ENCODE results near the gene SLC17A9.
A peak's percentile ranks its signal among the peaks of the same experiment; 100 is the strongest.

Gene SLC17A9

DNA sequence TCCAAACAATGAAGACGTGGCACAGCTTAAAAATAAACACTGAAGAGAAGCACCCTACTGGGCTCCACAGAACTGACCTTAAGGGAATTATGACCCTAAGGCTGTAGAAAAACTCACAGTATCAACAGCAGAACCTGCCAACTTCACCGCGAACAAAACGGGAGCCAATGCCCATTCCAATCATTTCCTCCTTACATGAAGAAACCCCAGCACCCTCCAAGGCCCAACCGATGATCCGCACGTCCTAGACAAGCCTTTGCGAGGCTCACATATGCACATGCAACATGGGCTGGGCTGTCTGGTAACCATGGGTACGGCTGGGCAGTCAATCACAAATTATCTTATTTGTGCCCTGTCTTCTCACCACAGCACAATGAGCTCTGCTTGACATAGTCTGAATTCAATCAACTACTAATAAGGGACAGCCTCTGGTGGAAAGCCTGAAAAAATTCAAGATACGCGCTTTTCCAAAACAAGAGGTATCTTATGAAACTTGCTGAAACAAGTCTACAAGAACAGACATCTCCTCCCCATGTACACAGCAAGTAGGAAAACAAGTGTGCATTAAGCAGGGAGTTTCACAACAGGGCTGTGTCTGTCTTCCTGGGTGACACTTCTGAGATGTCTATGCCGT lies 27.9 kb upstream of the SLC17A9 start:
- TF ChIP-seq CTCF (IDR thresholded peaks at IDR 0.05; ENCODE audit: low read depth, low read length), result no peak
- no peak for DNase-seq
- H3K4me3 ChIP-seq (ENCODE audit: low read depth, low read length), result peak overlapping the region; percentile 97
- no peaks in the 10 kb centered on the region for H3K36me3 ChIP-seq
- no peaks in the 10 kb centered on the region for H3K9me3 ChIP-seq
- H3K4me1 ChIP-seq, result peaks cover 16% of the 10 kb centered on the region
- no peaks in the 10 kb centered on the region for H3K27me3 ChIP-seq

- TF ChIP-seq CTCF (IDR thresholded peaks at IDR 0.05; ENCODE audit: low read depth, low read length), result no peak
- peak overlapping the region; percentile 97 for H3K4me3 ChIP-seq (ENCODE audit: low read depth, low read length)
- H3K36me3 ChIP-seq, result no peaks in the 10 kb centered on the region
- H3K4me1 ChIP-seq, result peaks cover 16% of the 10 kb centered on the region
- no peak for DNase-seq
- no peaks in the 10 kb centered on the region for H3K27me3 ChIP-seq
- H3K9me3 ChIP-seq, result no peaks in the 10 kb centered on the region
Observed at GRCh38 chr20:62925076-62925419, 27.5 kb upstream of the SLC17A9 start.

GRCh38 chr20:62925420-62926228 lies 26.9 kb upstream of the SLC17A9 start:
- Histone ChIP-seq H3K4me1 (peaks cover 16% of the 10 kb centered on the region), H3K27me3 (no peaks in the 10 kb centered on the region), H3K36me3 (0 out of 2 replicates have a peak, but pooled peaks cover under 1% of the 10 kb centered on the region), H3K4me3 (ENCODE audit: low read depth, low read length) (peak overlapping the region; percentile 97), H3K9me3 (no peaks in the 10 kb centered on the region)
- no peak for TF ChIP-seq CTCF (IDR thresholded peaks at IDR 0.05; ENCODE audit: low read depth, low read length)
- no peak for DNase-seq

GRCh38 chr20:62926229-62927127 lies 26.0 kb upstream of the SLC17A9 start, which contains the start of gene DIDO1:
Gene DIDO1, minus strand, starts transcription at chr20:62926505.
- peak; percentile 52 for TF ChIP-seq CTCF (IDR thresholded peaks at IDR 0.05; ENCODE audit: low read depth, low read length)

DNA sequence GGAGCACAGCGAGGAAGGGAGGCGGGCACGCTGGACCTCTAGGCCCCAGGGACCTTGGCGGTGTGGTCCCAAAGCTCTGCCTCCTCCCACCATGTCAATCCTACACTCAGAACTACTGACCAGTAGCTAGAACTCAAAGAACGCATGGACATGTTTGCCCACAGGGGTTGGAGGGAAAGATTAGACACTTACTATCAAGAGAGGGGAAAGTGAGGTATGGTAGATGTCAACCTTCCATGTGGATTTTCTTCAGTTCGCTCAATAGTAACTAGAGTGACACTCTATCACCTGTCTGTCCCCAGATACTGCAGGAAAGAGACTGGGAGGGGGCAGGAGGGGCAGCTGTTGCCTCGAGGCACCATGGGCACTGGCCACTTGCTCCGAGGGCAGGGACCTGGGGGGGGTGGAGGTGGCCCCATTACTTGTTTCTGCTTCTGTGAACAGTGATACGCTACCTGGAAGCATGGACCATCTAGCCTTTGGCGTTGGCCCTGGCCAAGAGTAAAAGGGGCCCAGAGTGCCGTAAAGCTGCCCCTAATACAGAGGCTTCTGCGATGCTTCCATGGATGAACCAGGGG lies 25.3 kb upstream of the SLC17A9 start:
- no peak for TF ChIP-seq CTCF (IDR thresholded peaks at IDR 0.05; ENCODE audit: low read depth, low read length)
- Histone ChIP-seq H3K27me3 (no peaks in the 10 kb centered on the region), H3K4me1 (peaks cover 11% of the 10 kb centered on the region; the same call in 1 of the 2 replicates), H3K4me3 (ENCODE audit: low read depth, low read length) (peak overlapping the region; percentile 97), H3K9me3 (no peaks in the 10 kb centered on the region), H3K36me3 (0 out of 2 replicates have a peak, but pooled peaks cover 5% of the 10 kb centered on the region)
- no peak for DNase-seq

More at GRCh38 chr20:62926229-62927127, 26.0 kb upstream of the SLC17A9 start, which contains the start of gene DIDO1:
- peaks cover 11% of the 10 kb centered on the region; the same call in 1 of the 2 replicates for H3K4me1 ChIP-seq
- peak within 1 kb of the TSS; percentile 97 for H3K4me3 ChIP-seq (ENCODE audit: low read depth, low read length)
- no peaks in the 10 kb centered on the region for H3K27me3 ChIP-seq
- peak; percentile 92 for DNase-seq
- H3K36me3 ChIP-seq, result 0 out of 2 replicates have a peak, but pooled peaks cover 5% of the 10 kb centered on the region
- no peaks in the 10 kb centered on the region for H3K9me3 ChIP-seq

All from BE2C (cell line).